Activated CD4-positive, alpha-beta T cell treated with anti-CD3 and anti-CD28 coated beads for 4 hours (primary cell): ENCODE data around the gene PCSK5.
"Not testable (repeated sequence)": the region's sequence is repeated elsewhere in the genome, so short reads cannot be mapped to it uniquely, and the experiment has no call there.

Experiments used
- DNase-seq, 2 donors: peaks; one replicate each; pipeline ENCODE4 v3.0.0-alpha.2; 2020

The PCSK5 gene

DNA sequence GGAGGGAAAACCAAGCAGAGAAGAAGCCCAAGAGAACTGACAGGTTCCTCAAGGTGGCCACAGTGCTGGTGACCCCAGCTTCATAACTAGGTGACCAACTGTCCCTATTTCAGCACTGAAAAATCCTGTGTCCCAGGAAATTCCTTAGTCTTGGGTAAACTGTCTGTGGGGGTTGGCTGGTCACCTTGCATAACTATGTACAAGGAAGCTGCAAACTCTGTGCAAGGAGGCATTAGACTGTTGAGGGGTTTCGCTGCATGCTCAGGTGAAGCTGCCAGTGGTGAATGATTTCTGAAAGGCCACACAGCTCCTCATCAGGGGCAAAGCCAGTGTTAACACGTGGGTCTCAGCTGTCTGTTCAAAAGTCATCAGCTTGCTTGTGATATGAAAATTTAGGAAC, 36.9 kb downstream of the PCSK5 start:
- DNase-seq: no peak

- DNase-seq: no peak
These were observed 39.7 kb downstream of the PCSK5 start for GRCh38 chr9:75930190-75930589.

DNA sequence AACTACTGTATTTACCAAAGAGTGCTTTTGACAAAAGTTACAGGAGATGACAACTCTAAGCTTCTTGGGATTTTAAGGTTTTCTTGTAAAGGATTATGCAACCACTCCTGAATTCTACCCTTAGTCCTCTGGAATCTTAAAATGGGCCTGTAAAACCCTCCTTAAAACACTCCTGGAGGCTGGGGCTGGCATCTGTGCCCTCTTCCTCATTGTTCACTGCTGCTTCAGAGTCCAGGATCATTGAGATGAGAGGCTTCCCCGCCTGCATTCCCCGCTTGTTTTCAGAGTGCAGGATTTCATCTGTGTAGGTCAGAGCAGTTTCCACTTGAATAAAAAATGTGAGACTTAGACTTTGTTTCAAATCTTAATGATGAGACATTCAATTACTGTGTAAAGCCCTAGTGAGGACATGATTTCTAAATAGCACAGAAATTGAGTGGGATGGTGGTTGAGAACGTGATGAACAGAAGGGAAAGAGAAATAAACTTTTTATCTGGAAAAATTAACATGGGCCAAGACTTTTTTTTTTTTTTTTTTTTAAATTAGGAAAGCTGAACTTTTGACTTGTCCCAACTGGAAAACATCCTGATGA, 40.4 kb downstream of the PCSK5 start:
- DNase-seq: no peak

GRCh38 chr9:75933982-75934381, 43.5 kb downstream of the PCSK5 start:
- DNase-seq: no peak

- DNase-seq: no peak
These were observed 45.1 kb downstream of the PCSK5 start for GRCh38 chr9:75935591-75935990.

GRCh38 chr9:75937521-75938258, 47.2 kb downstream of the PCSK5 start:
- no peak for DNase-seq

DNA sequence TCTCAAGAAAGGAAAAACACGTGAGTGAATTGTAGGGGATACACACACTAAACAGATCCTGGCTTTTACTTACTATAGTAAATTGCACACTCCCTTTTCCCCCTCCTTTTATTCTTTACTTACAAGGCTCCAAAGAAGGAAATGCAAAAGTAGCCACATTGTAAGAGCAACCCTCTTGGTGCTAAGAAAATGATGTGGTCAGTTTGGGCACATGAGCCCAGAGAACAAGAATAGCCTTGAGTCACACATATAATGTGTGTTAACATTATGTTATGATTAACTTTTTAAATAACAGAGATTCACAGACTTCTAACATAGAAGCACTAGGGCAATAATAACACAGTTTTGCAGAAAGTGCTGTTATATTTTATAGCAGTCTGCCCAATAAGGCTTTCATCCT, 48.5 kb downstream of the PCSK5 start:
- DNase-seq: no peak

- no peak for DNase-seq
These were observed 49.2 kb downstream of the PCSK5 start for GRCh38 chr9:75939536-75940111.

GRCh38 chr9:75941066-75941465, 50.6 kb downstream of the PCSK5 start:
- no peak for DNase-seq

- no peak for DNase-seq
These were observed 51.3 kb downstream of the PCSK5 start for GRCh38 chr9:75941577-75942311.

DNA sequence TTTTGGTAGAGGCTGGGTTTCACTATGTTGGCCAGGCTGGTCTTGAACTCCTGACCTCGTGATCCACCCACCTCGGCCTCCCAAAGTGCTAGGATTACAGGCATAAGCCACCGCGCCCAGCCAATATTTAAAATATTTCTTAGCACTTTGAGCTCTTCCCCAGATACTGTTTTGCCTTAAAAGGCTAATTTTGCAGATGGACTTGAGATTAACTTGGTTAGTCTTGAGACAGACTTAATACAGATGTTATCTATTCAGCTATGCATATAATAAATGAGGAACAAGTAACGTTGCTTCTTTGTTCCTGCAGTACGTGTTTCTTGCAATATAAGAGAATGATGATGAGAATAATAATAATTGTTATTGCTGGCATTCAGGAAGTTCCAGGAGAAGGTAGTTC, 56.3 kb downstream of the PCSK5 start:
- no peak for DNase-seq

- DNase-seq: no peak
These were observed 56.8 kb downstream of the PCSK5 start for GRCh38 chr9:75947233-75947632.

DNA sequence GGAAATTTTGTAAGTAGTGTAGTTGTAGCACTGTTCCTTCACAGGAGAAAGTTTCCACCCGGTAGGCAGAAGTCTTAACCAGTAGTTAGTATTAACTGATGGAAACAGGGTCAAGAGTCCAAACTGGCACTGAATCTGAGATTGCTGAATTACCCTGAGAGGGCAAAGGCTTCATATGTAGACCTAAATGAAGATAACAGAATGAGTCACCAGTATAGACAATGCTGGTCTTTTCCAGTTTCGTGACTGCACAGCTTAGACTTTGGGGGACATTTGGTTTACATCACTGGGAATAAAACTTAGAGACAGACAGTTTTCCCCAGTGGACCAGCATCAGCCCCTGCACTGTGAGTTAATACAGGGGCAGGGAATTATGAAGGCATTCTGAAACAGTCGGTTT, 60.5 kb downstream of the PCSK5 start:
- DNase-seq: no peak

- DNase-seq: no peak
These were observed 62.7 kb downstream of the PCSK5 start for GRCh38 chr9:75953218-75953617.

- no peak for DNase-seq
These were observed 65.7 kb downstream of the PCSK5 start for GRCh38 chr9:75956161-75956560.

- DNase-seq: no peak
These were observed 66.6 kb downstream of the PCSK5 start for GRCh38 chr9:75957116-75957515.

GRCh38 chr9:75958226-75958625, 67.8 kb downstream of the PCSK5 start:
- DNase-seq: no peak

- DNase-seq: no peak
These were observed 70.1 kb downstream of the PCSK5 start for GRCh38 chr9:75960551-75960950.

GRCh38 chr9:75962013-75962661, 71.7 kb downstream of the PCSK5 start:
- no peak for DNase-seq

GRCh38 chr9:75962662-75963036, 72.2 kb downstream of the PCSK5 start:
- no peak for DNase-seq

DNA sequence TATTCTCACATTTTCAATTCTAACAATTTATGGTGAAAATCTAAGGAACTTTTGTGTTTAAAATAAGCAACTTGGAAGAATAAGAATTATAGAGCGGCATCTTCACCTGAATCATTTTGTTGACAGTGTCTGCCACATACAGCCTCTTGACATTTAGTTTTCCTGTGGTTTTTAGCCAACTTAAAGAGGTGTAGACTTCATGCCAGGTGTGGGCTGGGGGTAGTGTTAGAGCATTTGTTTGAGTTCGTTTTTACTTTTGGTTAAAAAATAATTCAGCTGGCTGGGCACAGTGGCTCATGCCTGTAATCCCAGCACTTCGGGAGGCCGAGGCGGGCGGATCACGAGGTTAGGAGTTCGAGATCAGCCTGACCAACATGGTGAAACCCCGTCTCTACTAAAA, 72.8 kb downstream of the PCSK5 start:
- DNase-seq: not testable (repeated sequence)

DNA sequence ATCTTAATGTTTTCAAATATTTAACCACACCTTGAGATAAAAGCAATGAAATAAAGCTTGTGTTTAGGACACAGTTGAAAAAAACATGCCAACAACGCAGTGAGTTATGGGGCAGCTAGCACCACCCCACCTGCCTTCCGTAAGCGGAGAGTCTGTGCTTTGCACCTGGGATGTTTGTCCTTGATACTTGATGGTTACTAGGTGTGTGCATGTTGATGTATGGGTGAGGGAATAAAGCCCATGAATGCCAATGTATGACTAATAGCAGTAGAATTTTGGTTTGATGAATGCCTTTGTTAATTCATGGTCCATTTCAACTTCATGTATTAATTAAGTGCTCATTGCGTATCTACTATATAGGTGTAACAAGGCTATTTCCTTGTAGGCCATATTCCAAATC, 74.0 kb downstream of the PCSK5 start:
- no peak for DNase-seq

GRCh38 chr9:75965231-75965630, 74.8 kb downstream of the PCSK5 start:
- DNase-seq: no peak
